ENCODE data around the gene CTSE. TPM values are rescaled to one million over a fixed set of nuclear protein-coding genes. Genes with fewer than 3 reads are reported as not detected.
"Not testable (repeated sequence)": the region's sequence is repeated elsewhere in the genome, so short reads cannot be mapped to it uniquely, and the experiment has no call there.

The CTSE gene
- total RNA-seq, 1 experiment from 2014 or later, result 0.48 TPM

DNA sequence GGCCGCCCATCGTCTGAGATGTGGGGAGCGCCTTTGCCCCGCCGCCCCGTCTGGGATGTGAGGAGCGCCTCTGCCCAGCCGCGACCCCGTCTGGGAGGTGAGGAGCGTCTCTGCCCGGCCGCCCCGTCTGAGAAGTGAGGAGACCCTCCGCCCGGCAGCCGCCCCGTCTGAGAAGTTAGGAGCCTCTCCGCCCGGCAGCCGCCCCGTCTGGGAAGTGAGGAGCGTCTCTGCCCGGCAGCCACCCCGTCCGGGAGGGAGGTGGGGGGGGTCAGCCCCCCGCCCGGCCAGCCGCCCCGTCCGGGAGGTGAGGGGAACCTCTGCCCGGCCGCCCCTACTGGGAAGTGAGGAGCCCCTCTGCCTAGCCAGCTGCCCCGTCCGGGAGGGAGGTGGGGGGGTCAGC is 40.3 kb upstream of the CTSE start:
- H3K4me3 ChIP-seq (ENCODE audit: low read depth, low read length); H3K27ac Mint-ChIP-seq (ENCODE audit: unreplicated experiment); intact Hi-C loops (cut with micrococcal nuclease; ENCODE audit: unreplicated experiment); H3K9me3 ChIP-seq; DNase-seq; CTCF ChIA-PET; H3K9me3 Mint-ChIP-seq (ENCODE audit: unreplicated experiment); H3K36me3 ChIP-seq (ENCODE audit: control insufficient read depth, insufficient read depth, low read length); H3K4me1 Mint-ChIP-seq (ENCODE audit: low read depth, unreplicated experiment); BruUV-seq (replicated peaks); POLR2A ChIA-PET; H3K27me3 ChIP-seq (replicated peaks; ENCODE audit: control insufficient read depth, insufficient read depth, low read length); H3K36me3 Mint-ChIP-seq (ENCODE audit: insufficient read depth, unreplicated experiment); H3K4me3 Mint-ChIP-seq (ENCODE audit: unreplicated experiment); H3K27me3 Mint-ChIP-seq (ENCODE audit: insufficient read depth, unreplicated experiment): not testable (repeated sequence)
- H3K4me1 ChIP-seq, result peaks cover 14% of the 10 kb centered on the region; the same call in 1 of the 2 replicates

GRCh38 chr1:206062464-206062863 is 38.8 kb upstream of the CTSE start:
- Mint-ChIP-seq H3K36me3 (ENCODE audit: insufficient read depth, unreplicated experiment) (no peaks in the 10 kb centered on the region), H3K27ac (ENCODE audit: unreplicated experiment) (no peak overlapping the region), H3K4me3 (ENCODE audit: unreplicated experiment) (no peak overlapping the region), H3K4me1 (ENCODE audit: low read depth, unreplicated experiment) (peaks cover 13% of the 10 kb centered on the region), H3K27me3 (ENCODE audit: insufficient read depth, unreplicated experiment) (no peaks in the 10 kb centered on the region), H3K9me3 (ENCODE audit: unreplicated experiment) (peaks cover 10% of the 10 kb centered on the region)
- DNase-seq, result no peak
- BruUV-seq (replicated peaks), result no TSS peak
- intact Hi-C loops (cut with micrococcal nuclease; ENCODE audit: unreplicated experiment), result no loop called here
- H3K4me1 ChIP-seq, result peaks cover 14% of the 10 kb centered on the region; the same call in 1 of the 2 replicates
- no peak overlapping the region for H3K4me3 ChIP-seq (ENCODE audit: low read depth, low read length)
- H3K36me3 ChIP-seq (ENCODE audit: control insufficient read depth, insufficient read depth, low read length), result no peaks in the 10 kb centered on the region
- no peaks in the 10 kb centered on the region for H3K27me3 ChIP-seq (replicated peaks; ENCODE audit: control insufficient read depth, insufficient read depth, low read length)
- CTCF ChIA-PET, result no interaction called here
- no peaks in the 10 kb centered on the region for H3K9me3 ChIP-seq
- no peak for TF ChIP-seq CTCF (IDR thresholded peaks at IDR 0.05; ENCODE audit: insufficient read depth in 1 of 2, low read depth in 1 of 2, low read length in 1 of 2, severe bottlenecking in 1 of 2, unreplicated experiment in 1 of 2)
- POLR2A ChIA-PET, result no interaction called here

DNA sequence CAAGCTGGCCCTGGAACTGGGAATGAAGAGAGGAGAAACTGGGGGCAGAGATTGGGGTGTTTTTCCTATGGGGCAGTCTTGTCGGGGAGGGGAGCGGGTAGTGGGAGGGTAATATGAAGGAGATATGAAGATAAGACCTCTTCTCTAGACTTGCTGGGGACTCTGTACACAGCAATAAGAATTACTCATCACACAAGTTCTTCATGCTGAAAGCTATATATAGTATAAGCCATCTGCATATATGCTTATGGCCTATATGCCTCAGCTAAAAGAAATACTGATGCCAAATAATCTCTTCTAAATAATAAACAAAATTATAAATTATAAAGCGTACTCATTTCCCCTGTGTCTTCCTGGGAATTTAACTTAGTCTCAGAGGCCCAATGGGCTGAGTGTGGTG is 37.1 kb upstream of the CTSE start:
- Histone ChIP-seq H3K36me3 (ENCODE audit: control insufficient read depth, insufficient read depth, low read length) (no peaks in the 10 kb centered on the region), H3K4me1 (peaks cover 9% of the 10 kb centered on the region; the same call in 1 of the 2 replicates), H3K27me3 (replicated peaks; ENCODE audit: control insufficient read depth, insufficient read depth, low read length) (no peaks in the 10 kb centered on the region), H3K4me3 (ENCODE audit: low read depth, low read length) (no peak overlapping the region), H3K9me3 (no peaks in the 10 kb centered on the region)
- Mint-ChIP-seq H3K36me3 (ENCODE audit: insufficient read depth, unreplicated experiment) (no peaks in the 10 kb centered on the region), H3K4me1 (ENCODE audit: low read depth, unreplicated experiment) (peaks cover 17% of the 10 kb centered on the region), H3K27ac (ENCODE audit: unreplicated experiment) (no peak overlapping the region), H3K9me3 (ENCODE audit: unreplicated experiment) (peaks cover 10% of the 10 kb centered on the region), H3K4me3 (ENCODE audit: unreplicated experiment) (no peak overlapping the region), H3K27me3 (ENCODE audit: insufficient read depth, unreplicated experiment) (no peaks in the 10 kb centered on the region)
- ChIA-PET CTCF (no interaction called here), POLR2A (no interaction called here)
- DNase-seq, result no peak
- no peak for TF ChIP-seq CTCF (IDR thresholded peaks at IDR 0.05; ENCODE audit: insufficient read depth in 1 of 2, low read depth in 1 of 2, low read length in 1 of 2, severe bottlenecking in 1 of 2, unreplicated experiment in 1 of 2)
- intact Hi-C loops (cut with micrococcal nuclease; ENCODE audit: unreplicated experiment), result no loop called here
- no TSS peak for BruUV-seq (replicated peaks)

All from Caco-2 (cell line).